GM21381 (cell line): Measurements from ENCODE around the gene FCN2.

Source experiments
- ATAC-seq: cut with Tn5 transposase; IDR thresholded peaks from one replicate; pipeline ENCODE4 v1.9.1; 2021; ENCODE audit warnings: mild to moderate bottlenecking, moderate library complexity; ENCODE audit not compliant: unreplicated experiment

Gene FCN2

GRCh38 chr9:134868751-134869553 is 11.7 kb upstream of the FCN2 start:
- ATAC-seq = no peak

- ATAC-seq = no peak
Measured at GRCh38 chr9:134869554-134870300, 10.9 kb upstream of the FCN2 start.

- no peak for ATAC-seq
Measured at GRCh38 chr9:134870301-134870694, 10.3 kb upstream of the FCN2 start.

GRCh38 chr9:134870746-134871662 is 9.6 kb upstream of the FCN2 start:
- no peak for ATAC-seq

GRCh38 chr9:134871697-134872340 is 8.8 kb upstream of the FCN2 start:
- ATAC-seq = no peak

GRCh38 chr9:134872482-134873231 is 8.0 kb upstream of the FCN2 start:
- no peak for ATAC-seq

GRCh38 chr9:134875371-134875770 is 5.2 kb upstream of the FCN2 start:
- no peak for ATAC-seq

- ATAC-seq = no peak
Measured at GRCh38 chr9:134877541-134877940, 3.1 kb upstream of the FCN2 start.

- no peak for ATAC-seq
Measured at GRCh38 chr9:134879664-134880483, 736 bp upstream of the FCN2 start.

- ATAC-seq = no peak
Measured at GRCh38 chr9:134881313-134881670, 682 bp downstream of the FCN2 start.

GRCh38 chr9:134882204-134882785 is 1.7 kb downstream of the FCN2 start:
- ATAC-seq = no peak

GRCh38 chr9:134883040-134883782 is 2.6 kb downstream of the FCN2 start:
- no peak for ATAC-seq

- no peak for ATAC-seq
Measured at GRCh38 chr9:134884492-134884891, 3.9 kb downstream of the FCN2 start.

GRCh38 chr9:134885001-134885678 is 4.5 kb downstream of the FCN2 start:
- ATAC-seq = no peak

- ATAC-seq = no peak
Measured at GRCh38 chr9:134885679-134886412, 5.2 kb downstream of the FCN2 start.

GRCh38 chr9:134886413-134886913 is 5.9 kb downstream of the FCN2 start:
- no peak for ATAC-seq

GRCh38 chr9:134887219-134887618 is 6.6 kb downstream of the FCN2 start:
- no peak for ATAC-seq
